ENCODE data around the gene ARHGEF33. TPM values are rescaled to one million over a fixed set of nuclear protein-coding genes. Genes with fewer than 3 reads are reported as not detected.

ARHGEF33 gene
- total and polyA plus RNA-seq, 2 of the 13 experiments (the other 11 are each of a cell fraction or from before 2014, with no cell fraction given) = 0.04 TPM; not detected in 1

DNA sequence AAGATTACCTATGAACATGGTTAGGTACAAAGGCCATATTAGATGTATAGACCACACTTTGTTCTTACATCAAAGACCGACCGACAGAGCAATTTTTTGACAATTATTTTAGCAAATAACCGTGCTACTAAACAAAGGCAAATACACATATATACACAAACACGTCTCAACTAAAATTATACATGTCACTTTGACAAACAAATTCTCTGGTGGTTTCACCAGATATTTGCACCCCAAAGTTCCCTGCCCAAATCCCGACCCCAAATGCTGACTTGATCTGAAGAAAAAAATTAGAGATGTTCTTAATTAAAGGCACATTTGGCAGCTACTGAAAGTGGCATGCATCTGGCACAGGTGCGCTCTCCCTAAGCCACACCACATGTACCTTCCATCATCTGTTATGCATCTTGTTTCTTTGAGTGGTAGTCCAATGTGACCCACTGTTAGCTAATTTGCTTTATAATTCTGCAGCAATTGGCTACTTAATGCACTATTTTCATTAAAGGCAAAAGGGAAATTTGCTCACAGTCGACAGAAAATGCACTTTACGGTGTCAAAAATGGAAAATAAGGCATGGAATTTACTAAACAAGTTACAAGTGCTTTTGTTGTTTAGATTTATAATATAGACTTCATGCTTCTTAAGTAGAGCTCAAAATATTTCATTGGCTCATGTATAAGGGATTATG, 92.1 kb downstream of the ARHGEF33 start (continued):
- TF ChIP-seq, protein P1, sequence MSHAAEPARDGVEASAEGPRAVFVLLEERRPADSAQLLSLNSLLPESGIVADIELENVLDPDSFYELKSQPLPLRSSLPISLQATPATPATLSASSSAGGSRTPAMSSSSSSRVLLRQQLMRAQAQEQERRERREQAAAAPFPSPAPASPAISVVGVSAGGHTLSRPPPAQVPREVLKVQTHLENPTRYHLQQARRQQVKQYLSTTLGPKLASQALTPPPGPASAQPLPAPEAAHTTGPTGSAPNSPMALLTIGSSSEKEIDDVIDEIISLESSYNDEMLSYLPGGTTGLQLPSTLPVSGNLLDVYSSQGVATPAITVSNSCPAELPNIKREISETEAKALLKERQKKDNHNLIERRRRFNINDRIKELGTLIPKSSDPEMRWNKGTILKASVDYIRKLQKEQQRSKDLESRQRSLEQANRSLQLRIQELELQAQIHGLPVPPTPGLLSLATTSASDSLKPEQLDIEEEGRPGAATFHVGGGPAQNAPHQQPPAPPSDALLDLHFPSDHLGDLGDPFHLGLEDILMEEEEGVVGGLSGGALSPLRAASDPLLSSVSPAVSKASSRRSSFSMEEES (CRISPR knock-in tag; IDR thresholded peaks at IDR 0.05) = peak; percentile 20; the same call in 1 of the 2 replicates
- TF ChIP-seq, protein P2, sequence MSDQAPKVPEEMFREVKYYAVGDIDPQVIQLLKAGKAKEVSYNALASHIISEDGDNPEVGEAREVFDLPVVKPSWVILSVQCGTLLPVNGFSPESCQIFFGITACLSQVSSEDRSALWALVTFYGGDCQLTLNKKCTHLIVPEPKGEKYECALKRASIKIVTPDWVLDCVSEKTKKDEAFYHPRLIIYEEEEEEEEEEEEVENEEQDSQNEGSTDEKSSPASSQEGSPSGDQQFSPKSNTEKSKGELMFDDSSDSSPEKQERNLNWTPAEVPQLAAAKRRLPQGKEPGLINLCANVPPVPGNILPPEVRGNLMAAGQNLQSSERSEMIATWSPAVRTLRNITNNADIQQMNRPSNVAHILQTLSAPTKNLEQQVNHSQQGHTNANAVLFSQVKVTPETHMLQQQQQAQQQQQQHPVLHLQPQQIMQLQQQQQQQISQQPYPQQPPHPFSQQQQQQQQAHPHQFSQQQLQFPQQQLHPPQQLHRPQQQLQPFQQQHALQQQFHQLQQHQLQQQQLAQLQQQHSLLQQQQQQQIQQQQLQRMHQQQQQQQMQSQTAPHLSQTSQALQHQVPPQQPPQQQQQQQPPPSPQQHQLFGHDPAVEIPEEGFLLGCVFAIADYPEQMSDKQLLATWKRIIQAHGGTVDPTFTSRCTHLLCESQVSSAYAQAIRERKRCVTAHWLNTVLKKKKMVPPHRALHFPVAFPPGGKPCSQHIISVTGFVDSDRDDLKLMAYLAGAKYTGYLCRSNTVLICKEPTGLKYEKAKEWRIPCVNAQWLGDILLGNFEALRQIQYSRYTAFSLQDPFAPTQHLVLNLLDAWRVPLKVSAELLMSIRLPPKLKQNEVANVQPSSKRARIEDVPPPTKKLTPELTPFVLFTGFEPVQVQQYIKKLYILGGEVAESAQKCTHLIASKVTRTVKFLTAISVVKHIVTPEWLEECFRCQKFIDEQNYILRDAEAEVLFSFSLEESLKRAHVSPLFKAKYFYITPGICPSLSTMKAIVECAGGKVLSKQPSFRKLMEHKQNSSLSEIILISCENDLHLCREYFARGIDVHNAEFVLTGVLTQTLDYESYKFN (CRISPR knock-in tag; conservative IDR thresholded peaks at IDR 0.05) = peak; percentile 99
- TF ChIP-seq PITX1 (CRISPR knock-in tag; IDR thresholded peaks at IDR 0.05) (peak; percentile 37; the same call in 1 of the 2 replicates), MAFF (IDR thresholded peaks at IDR 0.05; ENCODE audit: low read depth, low read length) (peak; percentile 23; the same call in 1 of the 2 replicates), AHR (CRISPR knock-in tag; IDR thresholded peaks at IDR 0.05) (no peak), ETV5 (CRISPR knock-in tag; IDR thresholded peaks at IDR 0.05; ENCODE audit: borderline replicate concordance) (no peak), NFE2 (CRISPR knock-in tag; IDR thresholded peaks at IDR 0.05) (no peak), CBX2 (IDR thresholded peaks at IDR 0.05; ENCODE audit: low read depth, low read length) (no peak), CBX2 (CRISPR knock-in tag; IDR thresholded peaks at IDR 0.05; ENCODE audit: low read depth) (no peak), POGZ (CRISPR knock-in tag; IDR thresholded peaks at IDR 0.05) (peak; percentile 85), NCOR1 (IDR thresholded peaks at IDR 0.05; ENCODE audit: borderline replicate concordance, low read length) (peak; percentile 99), ZNF383 (CRISPR knock-in tag; IDR thresholded peaks at IDR 0.05; ENCODE audit: borderline replicate concordance) (no peak), ARNTL (CRISPR knock-in tag; IDR thresholded peaks at IDR 0.05) (peak; percentile 18; the same call in 1 of the 2 replicates), FOXO1 (CRISPR knock-in tag; IDR thresholded peaks at IDR 0.05) (peak; percentile 44; the same call in 1 of the 2 replicates)
- TF ChIP-seq, protein P3, sequence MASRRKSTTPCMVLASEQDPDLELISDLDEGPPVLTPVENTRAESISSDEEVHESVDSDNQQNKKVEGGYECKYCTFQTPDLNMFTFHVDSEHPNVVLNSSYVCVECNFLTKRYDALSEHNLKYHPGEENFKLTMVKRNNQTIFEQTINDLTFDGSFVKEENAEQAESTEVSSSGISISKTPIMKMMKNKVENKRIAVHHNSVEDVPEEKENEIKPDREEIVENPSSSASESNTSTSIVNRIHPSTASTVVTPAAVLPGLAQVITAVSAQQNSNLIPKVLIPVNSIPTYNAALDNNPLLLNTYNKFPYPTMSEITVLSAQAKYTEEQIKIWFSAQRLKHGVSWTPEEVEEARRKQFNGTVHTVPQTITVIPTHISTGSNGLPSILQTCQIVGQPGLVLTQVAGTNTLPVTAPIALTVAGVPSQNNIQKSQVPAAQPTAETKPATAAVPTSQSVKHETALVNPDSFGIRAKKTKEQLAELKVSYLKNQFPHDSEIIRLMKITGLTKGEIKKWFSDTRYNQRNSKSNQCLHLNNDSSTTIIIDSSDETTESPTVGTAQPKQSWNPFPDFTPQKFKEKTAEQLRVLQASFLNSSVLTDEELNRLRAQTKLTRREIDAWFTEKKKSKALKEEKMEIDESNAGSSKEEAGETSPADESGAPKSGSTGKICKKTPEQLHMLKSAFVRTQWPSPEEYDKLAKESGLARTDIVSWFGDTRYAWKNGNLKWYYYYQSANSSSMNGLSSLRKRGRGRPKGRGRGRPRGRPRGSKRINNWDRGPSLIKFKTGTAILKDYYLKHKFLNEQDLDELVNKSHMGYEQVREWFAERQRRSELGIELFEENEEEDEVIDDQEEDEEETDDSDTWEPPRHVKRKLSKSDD (CRISPR knock-in tag; IDR thresholded peaks at IDR 0.05; ENCODE audit: low read depth) = no peak; the same call in 1 of the 2 replicates
- TF ChIP-seq, protein P4, sequence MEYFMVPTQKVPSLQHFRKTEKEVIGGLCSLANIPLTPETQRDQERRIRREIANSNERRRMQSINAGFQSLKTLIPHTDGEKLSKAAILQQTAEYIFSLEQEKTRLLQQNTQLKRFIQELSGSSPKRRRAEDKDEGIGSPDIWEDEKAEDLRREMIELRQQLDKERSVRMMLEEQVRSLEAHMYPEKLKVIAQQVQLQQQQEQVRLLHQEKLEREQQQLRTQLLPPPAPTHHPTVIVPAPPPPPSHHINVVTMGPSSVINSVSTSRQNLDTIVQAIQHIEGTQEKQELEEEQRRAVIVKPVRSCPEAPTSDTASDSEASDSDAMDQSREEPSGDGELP (IDR thresholded peaks at IDR 0.05; ENCODE audit: borderline replicate concordance, low read depth) = 0 out of 2 replicates have a peak, but pooled peaks have one; percentile 10
- TF ChIP-seq, protein P5, sequence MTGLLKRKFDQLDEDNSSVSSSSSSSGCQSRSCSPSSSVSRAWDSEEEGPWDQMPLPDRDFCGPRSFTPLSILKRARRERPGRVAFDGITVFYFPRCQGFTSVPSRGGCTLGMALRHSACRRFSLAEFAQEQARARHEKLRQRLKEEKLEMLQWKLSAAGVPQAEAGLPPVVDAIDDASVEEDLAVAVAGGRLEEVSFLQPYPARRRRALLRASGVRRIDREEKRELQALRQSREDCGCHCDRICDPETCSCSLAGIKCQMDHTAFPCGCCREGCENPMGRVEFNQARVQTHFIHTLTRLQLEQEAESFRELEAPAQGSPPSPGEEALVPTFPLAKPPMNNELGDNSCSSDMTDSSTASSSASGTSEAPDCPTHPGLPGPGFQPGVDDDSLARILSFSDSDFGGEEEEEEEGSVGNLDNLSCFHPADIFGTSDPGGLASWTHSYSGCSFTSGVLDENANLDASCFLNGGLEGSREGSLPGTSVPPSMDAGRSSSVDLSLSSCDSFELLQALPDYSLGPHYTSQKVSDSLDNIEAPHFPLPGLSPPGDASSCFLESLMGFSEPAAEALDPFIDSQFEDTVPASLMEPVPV (CRISPR knock-in tag; IDR thresholded peaks at IDR 0.05) = 0 out of 2 replicates have a peak, but pooled peaks have one; percentile 35
